ENCODE measurements around the gene ENAH.

The ENAH gene

GRCh38 chr1:225554216-225554812, 98.6 kb downstream of the ENAH start:
- DNase-seq, result no peak

GRCh38 chr1:225549821-225550220, 103.1 kb downstream of the ENAH start:
- no peak for DNase-seq

- no peak for DNase-seq
Observed at GRCh38 chr1:225548140-225548857, 104.6 kb downstream of the ENAH start.

- no peak for DNase-seq
Observed at GRCh38 chr1:225545649-225546048, 107.3 kb downstream of the ENAH start.

GRCh38 chr1:225544924-225545323, 108.0 kb downstream of the ENAH start:
- DNase-seq, result no peak

GRCh38 chr1:225544263-225544662, 108.7 kb downstream of the ENAH start:
- DNase-seq, result no peak

- DNase-seq, result no peak
Observed at GRCh38 chr1:225543350-225543749, 109.6 kb downstream of the ENAH start.

GRCh38 chr1:225541383-225541782, 111.5 kb downstream of the ENAH start:
- no peak for DNase-seq

- no peak for DNase-seq
Observed at GRCh38 chr1:225539575-225539974, 113.3 kb downstream of the ENAH start.

GRCh38 chr1:225539069-225539468, 113.9 kb downstream of the ENAH start:
- DNase-seq, result no peak

- no peak for DNase-seq
Observed at GRCh38 chr1:225537554-225538251, 115.2 kb downstream of the ENAH start.

- no peak for DNase-seq
Observed at GRCh38 chr1:225535280-225535679, 117.6 kb downstream of the ENAH start.

- no peak for DNase-seq
Observed at GRCh38 chr1:225534772-225535171, 118.2 kb downstream of the ENAH start.

- DNase-seq, result no peak
Observed at GRCh38 chr1:225534135-225534534, 118.8 kb downstream of the ENAH start.

- DNase-seq, result no peak
Observed at GRCh38 chr1:225533238-225533637, 119.7 kb downstream of the ENAH start.

GRCh38 chr1:225532240-225532944, 120.5 kb downstream of the ENAH start:
- DNase-seq, result no peak

- DNase-seq, result no peak
Observed at GRCh38 chr1:225529726-225530125, 123.2 kb downstream of the ENAH start.

- DNase-seq, result no peak
Observed at GRCh38 chr1:225527575-225527974, 125.3 kb downstream of the ENAH start.

GRCh38 chr1:225526878-225527277, 126.0 kb downstream of the ENAH start:
- no peak for DNase-seq

GRCh38 chr1:225525377-225525776, 127.5 kb downstream of the ENAH start:
- DNase-seq, result no peak

GRCh38 chr1:225524570-225524969, 128.4 kb downstream of the ENAH start:
- no peak for DNase-seq

- no peak for DNase-seq
Observed at GRCh38 chr1:225523263-225523950, 129.5 kb downstream of the ENAH start.

Data from DMS 273 treated with DMSO at 0.1 percent for 48 hours (cell line).